Activated CD4-positive, alpha-beta T cell treated with anti-CD3 and anti-CD28 coated beads, Interleukin-10, Interleukin-2, amounts not matched to agents 100 ng/mL and 50 ng/mL, durations not matched to agents 16 hours and 8 hours (primary cell): ENCODE measurements around the gene KCNS1.

Experiments used
- DNase-seq: peaks from one replicate; pipeline ENCODE4 v3.0.0-alpha.2; 2020

Gene KCNS1

DNA sequence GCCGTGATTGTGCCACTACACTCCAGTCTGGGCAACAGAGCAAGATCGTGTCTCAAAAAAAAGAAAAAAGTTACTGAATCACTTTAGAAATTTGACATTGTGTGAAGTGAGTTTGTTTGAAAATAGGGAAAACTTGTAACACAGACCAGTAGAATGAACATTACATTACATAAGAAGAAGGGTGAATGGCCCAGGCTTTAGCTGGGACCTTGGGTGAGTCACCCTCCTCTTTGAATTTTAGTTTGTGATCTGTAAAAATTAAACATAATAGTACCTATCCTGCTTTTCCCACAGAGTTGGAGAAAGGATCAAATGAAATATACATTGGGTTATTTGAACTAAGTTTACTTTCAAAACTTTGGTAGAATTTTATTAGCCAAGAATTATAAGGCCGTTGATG, 56.3 kb downstream of the KCNS1 start:
- DNase-seq, result no peak

DNA sequence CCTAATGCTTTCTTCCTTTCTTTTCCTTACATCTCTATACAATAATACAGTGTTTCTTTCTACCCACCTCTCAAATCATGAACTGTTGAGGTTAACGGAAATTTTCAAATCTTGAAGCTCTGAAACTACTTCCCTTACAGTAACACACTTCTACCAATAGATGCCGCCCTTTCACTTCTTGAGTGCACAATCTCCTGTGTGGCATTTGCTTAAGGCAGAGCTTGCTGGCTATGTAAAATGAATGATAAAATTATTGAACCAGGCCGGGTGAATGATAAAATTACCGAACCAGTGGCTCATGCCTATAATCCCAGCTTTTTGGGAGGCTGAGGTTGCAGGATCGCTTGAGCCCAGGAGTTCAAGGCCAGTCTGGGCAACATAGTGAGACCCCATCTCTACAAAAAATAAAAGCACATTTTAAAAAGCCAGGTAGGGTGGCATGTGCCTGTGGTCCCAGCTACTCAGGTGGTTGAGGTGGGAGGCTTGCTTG, 56.8 kb downstream of the KCNS1 start:
- peak; percentile 82 for DNase-seq

DNA sequence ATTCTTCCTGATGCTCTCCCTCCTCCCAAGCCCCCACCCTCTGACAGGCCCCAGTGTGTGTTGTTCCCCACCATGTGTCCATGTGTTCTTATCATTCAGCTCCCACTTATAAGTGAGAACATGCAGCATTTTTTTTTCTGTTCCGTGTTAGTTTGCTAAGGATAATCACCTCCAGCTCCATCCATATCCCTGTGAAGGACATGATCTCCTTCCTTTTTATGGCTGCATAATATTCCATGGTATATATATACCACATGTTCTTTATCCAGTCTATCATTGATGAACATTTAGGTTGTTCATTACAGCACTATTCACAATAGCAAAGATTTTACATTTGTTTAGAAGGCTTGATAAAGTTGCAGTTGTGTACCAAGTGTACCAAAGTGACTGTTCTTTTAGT, 57.9 kb downstream of the KCNS1 start:
- no peak for DNase-seq
